IMR-90 (cell line): ENCODE data around the gene PLSCR2. TPM values are rescaled to one million over a fixed set of nuclear protein-coding genes. Genes with fewer than 3 reads are reported as not detected.

Experiments used
- ATAC-seq: fragments of 200-7000 bp; cut with Tn5 transposase; 2 replicates; pipeline ENCODE4 v1.9.1; 2020; ENCODE audit warnings: low read depth, mild to moderate bottlenecking, moderate library complexity
- BruUV-seq: library from RNA; stranded (reverse); fragments of 400-500 nt; replicated peaks from 2 replicates; lab custom pipeline; 2021; lab: Mats Ljungman, UMichigan
- CTCF ChIA-PET: fragments of 300-600 bp; formaldehyde crosslinking; extraction: SDS; loops from one replicate; lab custom pipeline; 2021; ENCODE audit warnings: antibody characterized with exemption; lab: Yijun Ruan, JAX
- POLR2A ChIA-PET: fragments of 300-600 bp; sonication (Branson Sonifier 250); formaldehyde crosslinking; loops from one replicate; lab custom pipeline; 2022; ENCODE audit warnings: antibody characterized with exemption; ENCODE audit not compliant: unreplicated experiment; lab: Charles Lee
- DNase-seq: peaks from one replicate; pipeline ENCODE4 v3.0.0; 2013
- H2AFZ ChIP-seq: replicated peaks from 2 replicates; pipeline ENCODE3; 2013; ENCODE audit warnings: low read length, mild to moderate bottlenecking; ENCODE audit not compliant: poor library complexity
- H2AK5ac ChIP-seq: 2 replicates; pipeline ENCODE4 v1.6.1; 2013; ENCODE audit warnings: low read depth, low read length, inconsistent platforms
- H2AK9ac ChIP-seq: replicated peaks from 2 replicates; pipeline ENCODE3; 2013; ENCODE audit warnings: mild to moderate bottlenecking, low read depth, low read length, moderate library complexity; ENCODE audit not compliant: poor library complexity
- H2BK120ac ChIP-seq: 2 replicates; pipeline ENCODE4 v1.6.1; 2013; ENCODE audit warnings: low read depth, low read length, inconsistent platforms
- H2BK15ac ChIP-seq: 3 replicates; pipeline ENCODE4 v1.6.1; 2013; ENCODE audit warnings: low read depth, low read length, inconsistent platforms
- H2BK20ac ChIP-seq: 2 replicates; pipeline ENCODE4 v1.6.1; 2013; ENCODE audit warnings: low read depth, mild to moderate bottlenecking, inconsistent platforms, low read length, moderate library complexity
- H2BK5ac ChIP-seq: 2 replicates; pipeline ENCODE4 v1.6.1; 2013; ENCODE audit warnings: mild to moderate bottlenecking, low read depth, low read length, inconsistent platforms; ENCODE audit not compliant: poor library complexity, severe bottlenecking
- H3K14ac ChIP-seq: replicated peaks from 2 replicates; pipeline ENCODE4 v1.6.1; 2013; ENCODE audit warnings: low read depth, low read length, inconsistent platforms
- H3K18ac ChIP-seq: 2 replicates; pipeline ENCODE4 v1.6.1; 2013; ENCODE audit warnings: low read depth, low read length, control low read depth
- H3K23ac ChIP-seq: 2 replicates; pipeline ENCODE4 v1.6.1; 2013; ENCODE audit warnings: low read depth, low read length, inconsistent platforms
- H3K27ac ChIP-seq: 2 replicates; pipeline ENCODE4 v1.5.1; 2013; ENCODE audit warnings: mild to moderate bottlenecking, control low read depth, low read length; ENCODE audit not compliant: insufficient read depth
- H3K27me3 ChIP-seq: 2 replicates; pipeline ENCODE4 v1.6.1; 2013; ENCODE audit warnings: low read length; ENCODE audit not compliant: control insufficient read depth, insufficient read depth
- H3K36me3 ChIP-seq: 2 replicates; pipeline ENCODE4 v1.6.1; 2013; ENCODE audit warnings: low read length, mixed read lengths; ENCODE audit not compliant: control insufficient read depth, insufficient read depth
- H3K4ac ChIP-seq: 2 replicates; pipeline ENCODE4 v1.6.1; 2013; ENCODE audit warnings: low read depth, low read length, inconsistent platforms
- H3K4me1 ChIP-seq: 2 replicates; pipeline ENCODE4 v1.6.1; 2013; ENCODE audit warnings: low read length, mixed read lengths; ENCODE audit not compliant: control insufficient read depth, insufficient read depth
- H3K4me2 ChIP-seq: 2 replicates; pipeline ENCODE4 v1.6.1; 2013; ENCODE audit warnings: low read depth, mild to moderate bottlenecking, control low read depth, low read length, moderate library complexity
- H3K4me3 ChIP-seq: 2 replicates; pipeline ENCODE4 v1.5.1; 2013; ENCODE audit warnings: low read depth, mild to moderate bottlenecking, control low read depth, low read length, moderate library complexity; ENCODE audit not compliant: insufficient read depth
- H3K56ac ChIP-seq: 2 replicates; pipeline ENCODE4 v1.6.1; 2013; ENCODE audit warnings: low read length, inconsistent platforms; ENCODE audit not compliant: insufficient read depth; ENCODE audit errors: extremely low read depth
- H3K79me1 ChIP-seq, 2 experiments: 2 replicates each; pipeline ENCODE4 v1.6.1; 2013; ENCODE audit warnings: low read length in 2 of 2, inconsistent platforms in 1 of 2, low read depth in 1 of 2
- H3K9ac ChIP-seq: 2 replicates; pipeline ENCODE4 v1.6.1; 2013; ENCODE audit warnings: low read depth, low read length, control low read depth
- H3K9me1 ChIP-seq: 2 replicates; pipeline ENCODE4 v1.6.1; 2013; ENCODE audit warnings: low read length, inconsistent platforms; ENCODE audit not compliant: insufficient read depth
- H3K9me3 ChIP-seq: 2 replicates; pipeline ENCODE4 v1.6.1; 2013; ENCODE audit warnings: low read length; ENCODE audit not compliant: control insufficient read depth, insufficient read depth
- H4K20me1 ChIP-seq: 2 replicates; pipeline ENCODE4 v1.6.1; 2013; ENCODE audit warnings: low read length, inconsistent platforms; ENCODE audit not compliant: insufficient read depth
- H4K5ac ChIP-seq: 2 replicates; pipeline ENCODE4 v1.6.1; 2013; ENCODE audit warnings: mild to moderate bottlenecking, low read depth, low read length, control low read depth
- H4K8ac ChIP-seq, 2 experiments: 2 replicates each; pipeline ENCODE4 v1.6.1; 2013; ENCODE audit warnings: low read depth in 2 of 2, low read length in 2 of 2, control low read depth in 1 of 2, inconsistent platforms in 1 of 2
- H4K91ac ChIP-seq: 2 replicates; pipeline ENCODE4 v1.6.1; 2013; ENCODE audit warnings: low read depth, low read length, inconsistent platforms; ENCODE audit not compliant: insufficient read depth
- BHLHE40 ChIP-seq: fragments of 150-350 bp; IDR thresholded peaks from 2 replicates; pipeline ENCODE4 v1.6.1; 2016; ENCODE audit warnings: mild to moderate bottlenecking, low read depth, low read length
- CEBPB ChIP-seq: IDR thresholded peaks from 2 replicates; pipeline ENCODE4 v1.6.1; 2012; ENCODE audit warnings: low read depth, low read length, improper control_type of control experiment
- CHD1 ChIP-seq: IDR thresholded peaks from 2 replicates; pipeline ENCODE4 v1.6.1; 2012; ENCODE audit warnings: low read depth, low read length, improper control_type of control experiment
- CTCF ChIP-seq: conservative IDR thresholded peaks from 2 replicates; pipeline ENCODE4 v1.5.1; 2012; ENCODE audit warnings: mild to moderate bottlenecking, low read depth, low read length, improper control_type of control experiment
- FOS ChIP-seq: fragments of 150-350 bp; IDR thresholded peaks from 2 replicates; pipeline ENCODE4 v1.6.1; 2016; ENCODE audit warnings: low read depth, low read length
- MAFK ChIP-seq: IDR thresholded peaks from 2 replicates; pipeline ENCODE4 v1.6.1; 2012; ENCODE audit warnings: low read depth, low read length, improper control_type of control experiment
- MAZ ChIP-seq: IDR thresholded peaks from 2 replicates; pipeline ENCODE4 v1.6.1; 2012; ENCODE audit warnings: low read depth, mild to moderate bottlenecking, low read length, improper control_type of control experiment, moderate library complexity, borderline replicate concordance
- MXI1 ChIP-seq: IDR thresholded peaks from 2 replicates; pipeline ENCODE4 v1.6.1; 2012; ENCODE audit warnings: low read depth, mild to moderate bottlenecking, low read length, moderate library complexity, borderline replicate concordance
- NFE2L2 ChIP-seq: fragments of 150-350 bp; IDR thresholded peaks from 2 replicates; pipeline ENCODE4 v1.6.1; 2016; ENCODE audit warnings: low read depth, mild to moderate bottlenecking, low read length
- POLR2A ChIP-seq: IDR thresholded peaks from 2 replicates; pipeline ENCODE4 v1.6.1; 2012; ENCODE audit warnings: mild to moderate bottlenecking, low read depth, low read length
- RAD21 ChIP-seq: IDR thresholded peaks from 2 replicates; pipeline ENCODE4 v1.6.1; 2012; ENCODE audit warnings: low read length, improper control_type of control experiment
- RCOR1 ChIP-seq: IDR thresholded peaks from 2 replicates; pipeline ENCODE4 v1.6.1; 2012; ENCODE audit warnings: mild to moderate bottlenecking, low read length, improper control_type of control experiment; ENCODE audit not compliant: insufficient replicate concordance
- RFX5 ChIP-seq: IDR thresholded peaks from 2 replicates; pipeline ENCODE4 v1.8.0; 2012; ENCODE audit warnings: low read depth, mild to moderate bottlenecking, low read length, moderate library complexity
- SMC3 ChIP-seq: fragments of 150-350 bp; IDR thresholded peaks from 2 replicates; pipeline ENCODE4 v1.6.1; 2016; ENCODE audit warnings: low read depth, mild to moderate bottlenecking, antibody characterized with exemption, low read length, moderate library complexity
- USF2 ChIP-seq: fragments of 150-350 bp; IDR thresholded peaks from 2 replicates; pipeline ENCODE4 v1.6.1; 2017; ENCODE audit warnings: mild to moderate bottlenecking, antibody characterized with exemption, low read length, low read depth
- WGBS, 2 experiments: methylation state at CpG; one replicate each; pipeline versions ENCODE4 v1.1.5 to v1.1.7; 2013; ENCODE audit warnings: missing lambda C conversion rate in 2 of 2; ENCODE audit not compliant: insufficient read length in 1 of 2; ENCODE audit errors: extremely low coverage in 2 of 2; 5-methylcytosine and 5-hydroxymethylcytosine counted together
- dilution Hi-C: fragments of 300-500 bp; cut with HindIII; formaldehyde crosslinking; loops from one replicate; pipeline ENCODE4 v1.14.3; 2018; ENCODE audit warnings: low sequenced_read_pairs; ENCODE audit not compliant: unreplicated experiment
- in situ Hi-C: fragments of 300-500 bp; cut with MboI; formaldehyde crosslinking; loops from 3 replicates; pipeline ENCODE4 v1.14.3; 2019; ENCODE audit warnings: low sequenced_read_pairs, inconsistent platforms, mixed read lengths
- intact Hi-C: fragments of 100-400 bp; cut with micrococcal nuclease; formaldehyde crosslinking; loops from 2 replicates; pipeline ENCODE4 v1.10.0; 2022
- polyA plus RNA-seq, 3 experiments: library from polyadenylated mRNA; depleted of rRNA; stranded (reverse); fragments of >200 nt; gene quantifications; 2 replicates each; pipeline ENCODE4 v1.2.3, GENCODE V29; 2012; ENCODE audit warnings: low replicate concordance in 1 of 3
- total RNA-seq: library from RNA; depleted of rRNA; stranded (reverse); fragments of >200 nt; gene quantifications from 2 replicates; pipeline ENCODE4 v1.2.3, GENCODE V29; 2012
- TF ChIP-seq, protein P1 (sequence below): fragments of 150-350 bp; IDR thresholded peaks from 2 replicates; pipeline ENCODE4 v1.6.1; 2016; ENCODE audit warnings: low read depth, mild to moderate bottlenecking, low read length, moderate library complexity, borderline replicate concordance

Gene PLSCR2
- total and polyA plus RNA-seq, 2 of the 4 experiments (the other 2 are of a cell fraction), result not detected

- Histone ChIP-seq H2AFZ (no peak overlapping the region), H2BK15ac (no peak overlapping the region), H3K56ac (no peak overlapping the region), H4K20me1 (no peaks in the 10 kb centered on the region), H2BK5ac (no peak overlapping the region), H3K4me3 (no peak overlapping the region), H4K91ac (no peak overlapping the region), H2AK5ac (no peak overlapping the region), H2BK120ac (no peak overlapping the region), H3K27ac (no peak overlapping the region), H3K9ac (no peak overlapping the region), H3K4me1 (peaks cover 4% of the 10 kb centered on the region), H2AK9ac (no peak overlapping the region), H4K8ac (no peak overlapping the region), H4K5ac (no peak overlapping the region), H3K4ac (no peak overlapping the region), H3K18ac (no peak overlapping the region), H3K4me2 (no peak overlapping the region), H3K27me3 (no peaks in the 10 kb centered on the region), H3K36me3 (no peaks in the 10 kb centered on the region), H3K9me3 (no peaks in the 10 kb centered on the region), H3K14ac (no peak overlapping the region), H3K23ac (no peak overlapping the region), H3K9me1 (no peaks in the 10 kb centered on the region), H2BK20ac (no peak overlapping the region), H3K79me1 (no peaks in the 10 kb centered on the region)
- intact Hi-C loops, result no loop called here
- dilution Hi-C loops, result no loop called here
- in situ Hi-C loops, result no loop called here
- no TSS peak for BruUV-seq
- no CpG with 5 or more reads among the region's 1 CpG for WGBS, 2 experiments
- ATAC-seq (no peak), DNase-seq (no peak)
- POLR2A ChIA-PET, result no interaction called here
- TF ChIP-seq CHD1 (no peak), USF2 (no peak), POLR2A (no peak), CTCF (no peak), BHLHE40 (no peak), SMC3 (no peak), MXI1 (no peak), FOS (no peak), MAFK (no peak), CEBPB (no peak), RFX5 (no peak), RAD21 (no peak), MAZ (no peak), RCOR1 (no peak), NFE2L2 (no peak)
- TF ChIP-seq, protein P1, sequence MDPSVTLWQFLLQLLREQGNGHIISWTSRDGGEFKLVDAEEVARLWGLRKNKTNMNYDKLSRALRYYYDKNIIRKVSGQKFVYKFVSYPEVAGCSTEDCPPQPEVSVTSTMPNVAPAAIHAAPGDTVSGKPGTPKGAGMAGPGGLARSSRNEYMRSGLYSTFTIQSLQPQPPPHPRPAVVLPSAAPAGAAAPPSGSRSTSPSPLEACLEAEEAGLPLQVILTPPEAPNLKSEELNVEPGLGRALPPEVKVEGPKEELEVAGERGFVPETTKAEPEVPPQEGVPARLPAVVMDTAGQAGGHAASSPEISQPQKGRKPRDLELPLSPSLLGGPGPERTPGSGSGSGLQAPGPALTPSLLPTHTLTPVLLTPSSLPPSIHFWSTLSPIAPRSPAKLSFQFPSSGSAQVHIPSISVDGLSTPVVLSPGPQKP, result no peak
- CTCF ChIA-PET, result interaction anchor here (1.4 kb wide), 1 partner anchor 80 kb away, joined by 3 read pairs; the partner anchor contains the start of gene PLSCR1
Observed at GRCh38 chr3:146464783-146465182, 4.6 kb downstream of the PLSCR2 start.
